Lower leg skin (tissue), 4 donors: ENCODE measurements around the gene MAIP1. TPM values are rescaled to one million over a fixed set of nuclear protein-coding genes. Genes with fewer than 3 reads are reported as not detected.

Experiments used
- DNase-seq, 2 donors: peaks; one replicate each; pipeline ENCODE4 v3.0.0-alpha.2; 2019; ENCODE audit warnings: low spot score in 2 of 2
- H3K4me3 ChIP-seq: fragments of 200-600 bp; sonication (generic); 2 replicates; pipeline ENCODE4 v1.5.1; 2017; ENCODE audit warnings: mild to moderate bottlenecking, low read depth; ENCODE audit not compliant: poor library complexity, severe bottlenecking
- CTCF ChIP-seq, 3 donors: fragments of 450-650 bp; IDR thresholded peaks; one replicate each; pipeline ENCODE4 v1.5.1; 2016; ENCODE audit warnings: antibody characterized with exemption in 3 of 3, mild to moderate bottlenecking in 3 of 3, moderate library complexity in 2 of 3
- POLR2A ChIP-seq, 2 donors: fragments of 450-650 bp; IDR thresholded peaks; one replicate each; pipeline ENCODE4 v1.6.1; 2016 to 2017; ENCODE audit warnings: antibody characterized with exemption in 2 of 2, mild to moderate bottlenecking in 1 of 2, moderate library complexity in 1 of 2
- WGBS, 2 donors: methylation state at CpG; one replicate each; pipeline ENCODE4 v1.1.5; 2018; 5-methylcytosine and 5-hydroxymethylcytosine counted together
- intact Hi-C: fragments of 100-400 bp; cut with DNase I; formaldehyde crosslinking; loops from one replicate; pipeline ENCODE4 v1.15.0; 2023; ENCODE audit warnings: low total_unique reads
- total RNA-seq, 4 donors: library from RNA; depleted of rRNA; stranded (reverse); fragments of >200 nt; gene quantifications; one replicate each; pipeline ENCODE4 v1.1.0, GENCODE V29; 2016

Gene MAIP1
- total RNA-seq, 4 donors from 2014 or later: 20.9 to 23.7 (median 22.3) TPM

GRCh38 chr2:199966976-199967375 lies 11.6 kb downstream of the MAIP1 start:
- no peak for DNase-seq
- TF ChIP-seq CTCF (IDR thresholded peaks at IDR 0.05): no peak
- no peak for TF ChIP-seq POLR2A (IDR thresholded peaks at IDR 0.05)
- H3K4me3 ChIP-seq: no peak overlapping the region
- WGBS, 2 donors: 95 to 97% methylated on average over 1 of the region's 1 CpG
- intact Hi-C loops: no loop called here

GRCh38 chr2:199968126-199968525 lies 12.7 kb downstream of the MAIP1 start:
- DNase-seq: no peak
- WGBS, 2 donors: 90 to 95% methylated on average over 1 of the region's 1 CpG
- no peak overlapping the region for H3K4me3 ChIP-seq
- intact Hi-C loops: no loop called here
- TF ChIP-seq CTCF (IDR thresholded peaks at IDR 0.05): no peak
- TF ChIP-seq POLR2A (IDR thresholded peaks at IDR 0.05): no peak

GRCh38 chr2:199972088-199972626 lies 16.8 kb downstream of the MAIP1 start:
- no peak for TF ChIP-seq CTCF (IDR thresholded peaks at IDR 0.05)
- TF ChIP-seq POLR2A (IDR thresholded peaks at IDR 0.05): no peak
- intact Hi-C loops: no loop called here
- no peak for DNase-seq
- no peak overlapping the region for H3K4me3 ChIP-seq
- WGBS, 2 donors: 86 to 87% methylated on average over 6 of the region's 6 CpGs

GRCh38 chr2:199973703-199974102 lies 18.3 kb downstream of the MAIP1 start:
- 19 to 32% methylated on average over 2 of the region's 2 CpGs for WGBS, 2 donors
- intact Hi-C loops: no loop called here
- TF ChIP-seq POLR2A (IDR thresholded peaks at IDR 0.05): no peak
- no peak for TF ChIP-seq CTCF (IDR thresholded peaks at IDR 0.05)
- no peak overlapping the region for H3K4me3 ChIP-seq
- no peak for DNase-seq

GRCh38 chr2:199975273-199975895 lies 20.0 kb downstream of the MAIP1 start:
- intact Hi-C loops: no loop called here
- H3K4me3 ChIP-seq: no peak overlapping the region
- no peak for DNase-seq
- TF ChIP-seq CTCF (IDR thresholded peaks at IDR 0.05): no peak
- TF ChIP-seq POLR2A (IDR thresholded peaks at IDR 0.05): no peak
- WGBS, 2 donors: 88 to 90% methylated on average over 3 of the region's 3 CpGs

- intact Hi-C loops: no loop called here
- DNase-seq: no peak
These were observed 22.6 kb downstream of the MAIP1 start for GRCh38 chr2:199977984-199978415.

More at GRCh38 chr2:199977984-199978415, 22.6 kb downstream of the MAIP1 start:
- TF ChIP-seq POLR2A (IDR thresholded peaks at IDR 0.05): no peak
- no peak for TF ChIP-seq CTCF (IDR thresholded peaks at IDR 0.05)
- no peak overlapping the region for H3K4me3 ChIP-seq
